ENCODE data around the gene KCTD17.

KCTD17 gene

GRCh38 chr22:37079158-37079557 is 27.6 kb downstream of the KCTD17 start:
- DNase-seq (ENCODE audit: low spot score): no peak

GRCh38 chr22:37079668-37080171 is 28.2 kb downstream of the KCTD17 start:
- no peak for DNase-seq (ENCODE audit: low spot score)

- no peak for DNase-seq (ENCODE audit: low spot score)
These were observed 28.9 kb downstream of the KCTD17 start for GRCh38 chr22:37080438-37080837.

GRCh38 chr22:37080838-37081237 is 29.3 kb downstream of the KCTD17 start:
- no peak for DNase-seq (ENCODE audit: low spot score)

- DNase-seq (ENCODE audit: low spot score): no peak
These were observed 30.8 kb downstream of the KCTD17 start for GRCh38 chr22:37082251-37082873.

GRCh38 chr22:37083914-37084313 is 32.4 kb downstream of the KCTD17 start:
- no peak for DNase-seq (ENCODE audit: low spot score)

- no peak for DNase-seq (ENCODE audit: low spot score)
These were observed 32.8 kb downstream of the KCTD17 start for GRCh38 chr22:37084385-37084784.

- DNase-seq (ENCODE audit: low spot score): no peak
These were observed 34.6 kb downstream of the KCTD17 start for GRCh38 chr22:37086184-37086583.

- peak; percentile 25 for DNase-seq (ENCODE audit: low spot score)
These were observed 36.6 kb downstream of the KCTD17 start for GRCh38 chr22:37088108-37088605.

GRCh38 chr22:37088750-37089408 is 37.3 kb downstream of the KCTD17 start:
- no peak for DNase-seq (ENCODE audit: low spot score)

GRCh38 chr22:37089434-37089833 is 37.9 kb downstream of the KCTD17 start:
- no peak for DNase-seq (ENCODE audit: low spot score)

GRCh38 chr22:37090920-37091695 is 39.6 kb downstream of the KCTD17 start:
- DNase-seq (ENCODE audit: low spot score): no peak

GRCh38 chr22:37091994-37092393 is 40.5 kb downstream of the KCTD17 start:
- no peak for DNase-seq (ENCODE audit: low spot score)

- no peak for DNase-seq (ENCODE audit: low spot score)
These were observed 41.5 kb downstream of the KCTD17 start for GRCh38 chr22:37092997-37093396.

GRCh38 chr22:37094239-37094638 is 42.7 kb downstream of the KCTD17 start:
- DNase-seq (ENCODE audit: low spot score): no peak

GRCh38 chr22:37095113-37095512 is 43.6 kb downstream of the KCTD17 start:
- no peak for DNase-seq (ENCODE audit: low spot score)

GRCh38 chr22:37097346-37097745 is 45.8 kb downstream of the KCTD17 start:
- no peak for DNase-seq (ENCODE audit: low spot score)

GRCh38 chr22:37098976-37099591 is 47.5 kb downstream of the KCTD17 start:
- DNase-seq (ENCODE audit: low spot score): no peak

- DNase-seq (ENCODE audit: low spot score): no peak
These were observed 49.1 kb downstream of the KCTD17 start for GRCh38 chr22:37100589-37101127.

- no peak for DNase-seq (ENCODE audit: low spot score)
These were observed 49.9 kb downstream of the KCTD17 start for GRCh38 chr22:37101311-37102066.

- DNase-seq (ENCODE audit: low spot score): no peak
These were observed 51.6 kb downstream of the KCTD17 start for GRCh38 chr22:37103151-37103550.
